ENCODE measurements around the gene SCUBE2. TPM values are rescaled to one million over a fixed set of nuclear protein-coding genes. Genes with fewer than 3 reads are reported as not detected.

The SCUBE2 gene
- total and polyA plus RNA-seq, 2 of the 4 experiments (the other 2 are of a cell fraction): 0.43 to 0.72 TPM

DNA sequence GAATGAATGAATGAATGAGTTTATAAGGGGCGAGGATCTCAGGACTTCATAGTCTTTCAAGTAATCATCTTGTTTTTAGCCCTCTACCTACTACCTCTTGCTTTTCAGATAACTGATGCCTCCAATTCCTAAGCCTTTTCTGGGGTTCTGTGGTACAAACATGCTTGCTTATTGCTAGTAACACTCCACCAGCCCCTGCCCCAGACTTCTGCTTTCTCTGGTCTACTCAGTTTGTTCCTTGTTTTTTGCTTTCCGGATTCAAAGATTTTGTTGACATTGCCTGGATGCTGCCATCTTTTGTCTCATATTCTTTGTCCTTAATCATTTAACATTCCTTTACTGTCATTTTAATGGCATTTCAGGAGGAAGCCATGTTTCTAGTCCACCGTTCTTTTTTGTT, 118.3 kb downstream of the SCUBE2 start:
- Histone ChIP-seq H2AK5ac (ENCODE audit: low read depth, low read length) (no peak overlapping the region), H3K27ac (ENCODE audit: insufficient read depth, low read length) (no peak overlapping the region), H2BK15ac (ENCODE audit: low read depth, low read length) (no peak overlapping the region), H3K36me3 (ENCODE audit: control insufficient read depth, insufficient read depth, low read length) (no peaks in the 10 kb centered on the region), H3K4ac (ENCODE audit: low read depth, low read length) (no peak overlapping the region), H2AK9ac (replicated peaks; ENCODE audit: low read depth, low read length, poor library complexity) (no peak overlapping the region), H4K91ac (ENCODE audit: insufficient read depth, low read depth, low read length) (no peak overlapping the region), H3K9me3 (ENCODE audit: control insufficient read depth, insufficient read depth, low read length) (no peaks in the 10 kb centered on the region), H4K8ac (ENCODE audit: low read depth in 2 of 2, low read length in 2 of 2) (no peak overlapping the region), H3K23ac (ENCODE audit: low read depth, low read length) (no peak overlapping the region), H2BK20ac (ENCODE audit: low read depth, low read length) (no peak overlapping the region), H3K14ac (replicated peaks; ENCODE audit: low read depth, low read length) (no peak overlapping the region), H3K9ac (ENCODE audit: low read depth, low read length) (no peak overlapping the region), H3K9me1 (ENCODE audit: insufficient read depth, low read length) (no peaks in the 10 kb centered on the region), H3K4me2 (ENCODE audit: low read depth, low read length) (no peak overlapping the region), H3K4me1 (ENCODE audit: control insufficient read depth, insufficient read depth, low read length) (no peaks in the 10 kb centered on the region), H2AFZ (replicated peaks; ENCODE audit: low read length, poor library complexity) (no peak overlapping the region), H2BK120ac (ENCODE audit: low read depth, low read length) (no peak overlapping the region), H3K56ac (ENCODE audit: extremely low read depth, insufficient read depth, low read length) (no peak overlapping the region), H3K4me3 (ENCODE audit: insufficient read depth, low read depth, low read length) (no peak overlapping the region), H2BK5ac (ENCODE audit: low read depth, low read length, poor library complexity, severe bottlenecking) (no peak overlapping the region), H3K79me1 (ENCODE audit: low read depth in 1 of 2, low read length in 2 of 2) (no peaks in the 10 kb centered on the region), H3K27me3 (ENCODE audit: control insufficient read depth, insufficient read depth, low read length) (no peaks in the 10 kb centered on the region), H4K5ac (ENCODE audit: low read depth, low read length) (no peak overlapping the region), H3K18ac (ENCODE audit: low read depth, low read length) (no peak overlapping the region), H4K20me1 (ENCODE audit: insufficient read depth, low read length) (no peaks in the 10 kb centered on the region)
- DNase-seq (no peak), ATAC-seq (ENCODE audit: low read depth) (no peak)
- in situ Hi-C loops (cut with MboI; ENCODE audit: low sequenced_read_pairs): loop anchor here (25.0 kb wide), 1 partner anchor 736 kb away; no protein-coding TSS in a partner anchor
- dilution Hi-C loops (cut with HindIII; ENCODE audit: low sequenced_read_pairs, unreplicated experiment): no loop called here
- TF ChIP-seq FOS (IDR thresholded peaks at IDR 0.05; ENCODE audit: low read depth, low read length) (no peak), RAD21 (IDR thresholded peaks at IDR 0.05; ENCODE audit: low read length) (no peak), MAZ (IDR thresholded peaks at IDR 0.05; ENCODE audit: borderline replicate concordance, low read depth, low read length) (no peak), CEBPB (IDR thresholded peaks at IDR 0.05; ENCODE audit: low read depth, low read length) (no peak), SMC3 (IDR thresholded peaks at IDR 0.05; ENCODE audit: low read depth, low read length) (no peak), POLR2A (IDR thresholded peaks at IDR 0.05; ENCODE audit: low read depth, low read length) (no peak)
- TF ChIP-seq, protein P1, sequence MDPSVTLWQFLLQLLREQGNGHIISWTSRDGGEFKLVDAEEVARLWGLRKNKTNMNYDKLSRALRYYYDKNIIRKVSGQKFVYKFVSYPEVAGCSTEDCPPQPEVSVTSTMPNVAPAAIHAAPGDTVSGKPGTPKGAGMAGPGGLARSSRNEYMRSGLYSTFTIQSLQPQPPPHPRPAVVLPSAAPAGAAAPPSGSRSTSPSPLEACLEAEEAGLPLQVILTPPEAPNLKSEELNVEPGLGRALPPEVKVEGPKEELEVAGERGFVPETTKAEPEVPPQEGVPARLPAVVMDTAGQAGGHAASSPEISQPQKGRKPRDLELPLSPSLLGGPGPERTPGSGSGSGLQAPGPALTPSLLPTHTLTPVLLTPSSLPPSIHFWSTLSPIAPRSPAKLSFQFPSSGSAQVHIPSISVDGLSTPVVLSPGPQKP (IDR thresholded peaks at IDR 0.05; ENCODE audit: borderline replicate concordance, low read depth, low read length): no peak
- no CpG with 5 or more reads among the region's 3 CpGs for WGBS, 2 experiments (ENCODE audit: extremely low coverage in 2 of 2, insufficient read length in 1 of 2)
- CTCF ChIA-PET: no interaction called here
- intact Hi-C loops (cut with micrococcal nuclease): no loop called here
- no TSS peak for BruUV-seq (replicated peaks)
- POLR2A ChIA-PET (ENCODE audit: unreplicated experiment): no interaction called here

Measured in IMR-90 (cell line).